B cell (primary cell): ENCODE measurements around the gene SPRR5.

Experiments used
- EZH2 ChIP-seq: IDR thresholded peaks from 2 replicates; pipeline ENCODE4 v1.6.1; 2012; ENCODE audit warnings: borderline replicate concordance, low read depth, mild to moderate bottlenecking, moderate library complexity, low read length; ENCODE audit not compliant: insufficient read depth, poor library complexity, severe bottlenecking
- TF ChIP-seq, protein P1 (sequence below): fragments of 200-600 bp; IDR thresholded peaks from one replicate; pipeline ENCODE4 v1.8.0; 2022; ENCODE audit warnings: antibody characterized with exemption, mild to moderate bottlenecking

DNA sequence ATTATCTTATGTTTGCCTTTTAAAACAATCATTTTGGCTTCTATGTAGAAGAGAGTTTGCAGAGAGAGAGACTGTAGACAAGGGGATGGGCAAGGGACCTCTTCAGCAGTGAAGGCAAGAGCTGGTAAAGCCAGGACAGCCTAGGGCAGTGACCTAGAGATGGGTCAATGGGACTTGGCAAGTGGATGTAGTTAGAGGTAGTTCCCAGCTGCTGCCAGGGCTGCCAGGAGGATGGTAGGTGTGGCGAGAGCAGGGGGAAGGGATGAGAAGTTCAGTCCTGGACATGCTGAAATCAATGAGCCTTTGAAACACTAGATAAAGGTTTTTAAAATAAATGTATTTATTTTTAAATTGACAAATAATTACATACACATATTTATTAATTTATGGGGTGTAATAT is 6.4 kb upstream of the SPRR5 start:
- TF ChIP-seq, protein P1, sequence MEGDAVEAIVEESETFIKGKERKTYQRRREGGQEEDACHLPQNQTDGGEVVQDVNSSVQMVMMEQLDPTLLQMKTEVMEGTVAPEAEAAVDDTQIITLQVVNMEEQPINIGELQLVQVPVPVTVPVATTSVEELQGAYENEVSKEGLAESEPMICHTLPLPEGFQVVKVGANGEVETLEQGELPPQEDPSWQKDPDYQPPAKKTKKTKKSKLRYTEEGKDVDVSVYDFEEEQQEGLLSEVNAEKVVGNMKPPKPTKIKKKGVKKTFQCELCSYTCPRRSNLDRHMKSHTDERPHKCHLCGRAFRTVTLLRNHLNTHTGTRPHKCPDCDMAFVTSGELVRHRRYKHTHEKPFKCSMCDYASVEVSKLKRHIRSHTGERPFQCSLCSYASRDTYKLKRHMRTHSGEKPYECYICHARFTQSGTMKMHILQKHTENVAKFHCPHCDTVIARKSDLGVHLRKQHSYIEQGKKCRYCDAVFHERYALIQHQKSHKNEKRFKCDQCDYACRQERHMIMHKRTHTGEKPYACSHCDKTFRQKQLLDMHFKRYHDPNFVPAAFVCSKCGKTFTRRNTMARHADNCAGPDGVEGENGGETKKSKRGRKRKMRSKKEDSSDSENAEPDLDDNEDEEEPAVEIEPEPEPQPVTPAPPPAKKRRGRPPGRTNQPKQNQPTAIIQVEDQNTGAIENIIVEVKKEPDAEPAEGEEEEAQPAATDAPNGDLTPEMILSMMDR, result no peak
- no peak for TF ChIP-seq EZH2
